ENCODE data around the gene CABYR.

GRCh38 chr18:24199372-24199962, 60.6 kb downstream of the CABYR start:
- TF ChIP-seq CTCF (IDR thresholded peaks at IDR 0.05) (no peak), POLR2A (IDR thresholded peaks at IDR 0.05) (no peak), POLR2AphosphoS5 (IDR thresholded peaks at IDR 0.05) (no peak)
